Activated T-cell treated with anti-CD3 and anti-CD28 coated beads for 48 hours (primary cell): ENCODE measurements around the gene ERGIC1.
"Not testable (repeated sequence)": the region's sequence is repeated elsewhere in the genome, so short reads cannot be mapped to it uniquely, and the experiment has no call there.

ENCODE experiments used
- DNase-seq: peaks from one replicate; pipeline ENCODE4 v3.0.0-alpha.2; 2020; ENCODE audit warnings: low read depth

The ERGIC1 gene

GRCh38 chr5:172830275-172830799, 3.7 kb upstream of the ERGIC1 start:
- no peak for DNase-seq

GRCh38 chr5:172830876-172831662, 3.0 kb upstream of the ERGIC1 start:
- no peak for DNase-seq

- no peak for DNase-seq
Measured at GRCh38 chr5:172832383-172833315, 1.4 kb upstream of the ERGIC1 start.

- DNase-seq: no peak
Measured at GRCh38 chr5:172833372-172833685, 722 bp upstream of the ERGIC1 start.

- DNase-seq: no peak
Measured at GRCh38 chr5:172834415-172835289, 601 bp downstream of the ERGIC1 start.

GRCh38 chr5:172835290-172835993, 1.4 kb downstream of the ERGIC1 start:
- no peak for DNase-seq

- no peak for DNase-seq
Measured at GRCh38 chr5:172835994-172836356, 1.9 kb downstream of the ERGIC1 start.

- no peak for DNase-seq
Measured at GRCh38 chr5:172837640-172838039, 3.6 kb downstream of the ERGIC1 start.

GRCh38 chr5:172838151-172838875, 4.3 kb downstream of the ERGIC1 start:
- DNase-seq: no peak

GRCh38 chr5:172839669-172840431, 5.8 kb downstream of the ERGIC1 start:
- no peak for DNase-seq

GRCh38 chr5:172840432-172841154, 6.5 kb downstream of the ERGIC1 start:
- DNase-seq: no peak

- no peak for DNase-seq
Measured at GRCh38 chr5:172841256-172841655, 7.2 kb downstream of the ERGIC1 start.

GRCh38 chr5:172843825-172844576, 9.9 kb downstream of the ERGIC1 start:
- no peak for DNase-seq

- DNase-seq: no peak
Measured at GRCh38 chr5:172844577-172844838, 10.5 kb downstream of the ERGIC1 start.

GRCh38 chr5:172845154-172845553, 11.1 kb downstream of the ERGIC1 start:
- DNase-seq: no peak

- no peak for DNase-seq
Measured at GRCh38 chr5:172845576-172845975, 11.5 kb downstream of the ERGIC1 start.

- no peak for DNase-seq
Measured at GRCh38 chr5:172846249-172846648, 12.2 kb downstream of the ERGIC1 start.

- no peak for DNase-seq
Measured at GRCh38 chr5:172846677-172847076, 12.6 kb downstream of the ERGIC1 start.

- not testable (repeated sequence) for DNase-seq
Measured at GRCh38 chr5:172847584-172847983, 13.5 kb downstream of the ERGIC1 start.
